ENCODE results near the gene TMEM164.

Gene TMEM164

GRCh38 chrX:110116066-110116980 lies 113.4 kb downstream of the TMEM164 start:
- Histone ChIP-seq H4K20me1 (ENCODE audit: insufficient read depth, low read length) (no peaks in the 10 kb centered on the region), H3K4me3 (ENCODE audit: low read length) (no peak overlapping the region), H3K4me1 (ENCODE audit: low read length) (no peaks in the 10 kb centered on the region), H3K79me2 (ENCODE audit: low read length) (no peaks in the 10 kb centered on the region), H3K36me3 (replicated peaks; ENCODE audit: insufficient read depth, low read length) (no peaks in the 10 kb centered on the region), H3K27ac (ENCODE audit: low read length) (no peak overlapping the region), H3K9ac (ENCODE audit: low read length) (no peak overlapping the region), H3K9me3 (replicated peaks; ENCODE audit: insufficient read depth, low read length) (no peaks in the 10 kb centered on the region), H3K9me2 (replicated peaks; ENCODE audit: insufficient read depth, low read length) (no peaks in the 10 kb centered on the region), H2AFZ (ENCODE audit: low read length) (no peak overlapping the region), H3F3A (ENCODE audit: insufficient read depth, low read length) (no peaks in the 10 kb centered on the region), H3K27me3 (replicated peaks; ENCODE audit: insufficient read depth, low read length) (no peaks in the 10 kb centered on the region), H3K4me2 (ENCODE audit: low read depth, low read length) (no peak overlapping the region)
- no peak for TF ChIP-seq CTCF (IDR thresholded peaks at IDR 0.05; ENCODE audit: low read length)
- no peak for TF ChIP-seq EZH2 (optimal IDR thresholded peaks at IDR 0.05; ENCODE audit: low read depth, low read length)
- no peak for TF ChIP-seq EZH2phosphoT487 (IDR thresholded peaks at IDR 0.05; ENCODE audit: low read length)
- DNase-seq: no peak

GRCh38 chrX:110118530-110118929 lies 115.6 kb downstream of the TMEM164 start:
- no peak overlapping the region for H3K4me2 ChIP-seq (ENCODE audit: low read depth, low read length)
- no peaks in the 10 kb centered on the region for H3F3A ChIP-seq (ENCODE audit: insufficient read depth, low read length)
- H2AFZ ChIP-seq (ENCODE audit: low read length): no peak overlapping the region
- H3K27ac ChIP-seq (ENCODE audit: low read length): no peak overlapping the region
- H3K27me3 ChIP-seq (replicated peaks; ENCODE audit: insufficient read depth, low read length): no peaks in the 10 kb centered on the region
- no peak for DNase-seq
- no peaks in the 10 kb centered on the region for H3K9me3 ChIP-seq (replicated peaks; ENCODE audit: insufficient read depth, low read length)
- TF ChIP-seq EZH2 (optimal IDR thresholded peaks at IDR 0.05; ENCODE audit: low read depth, low read length) (no peak), CTCF (IDR thresholded peaks at IDR 0.05; ENCODE audit: low read length) (no peak), EZH2phosphoT487 (IDR thresholded peaks at IDR 0.05; ENCODE audit: low read length) (no peak)
- H4K20me1 ChIP-seq (ENCODE audit: insufficient read depth, low read length): no peaks in the 10 kb centered on the region
- no peak overlapping the region for H3K4me3 ChIP-seq (ENCODE audit: low read length)
- H3K79me2 ChIP-seq (ENCODE audit: low read length): no peaks in the 10 kb centered on the region
- H3K9ac ChIP-seq (ENCODE audit: low read length): no peak overlapping the region
- H3K4me1 ChIP-seq (ENCODE audit: low read length): no peaks in the 10 kb centered on the region
- H3K36me3 ChIP-seq (replicated peaks; ENCODE audit: insufficient read depth, low read length): no peaks in the 10 kb centered on the region
- no peaks in the 10 kb centered on the region for H3K9me2 ChIP-seq (replicated peaks; ENCODE audit: insufficient read depth, low read length)

GRCh38 chrX:110119480-110119879 lies 116.6 kb downstream of the TMEM164 start:
- Histone ChIP-seq H4K20me1 (ENCODE audit: insufficient read depth, low read length) (no peaks in the 10 kb centered on the region), H3K4me2 (ENCODE audit: low read depth, low read length) (no peak overlapping the region), H3K36me3 (replicated peaks; ENCODE audit: insufficient read depth, low read length) (no peaks in the 10 kb centered on the region), H3F3A (ENCODE audit: insufficient read depth, low read length) (no peaks in the 10 kb centered on the region), H3K79me2 (ENCODE audit: low read length) (no peaks in the 10 kb centered on the region), H3K9me3 (replicated peaks; ENCODE audit: insufficient read depth, low read length) (no peaks in the 10 kb centered on the region), H3K27ac (ENCODE audit: low read length) (no peak overlapping the region), H3K4me1 (ENCODE audit: low read length) (no peaks in the 10 kb centered on the region), H2AFZ (ENCODE audit: low read length) (no peak overlapping the region), H3K9me2 (replicated peaks; ENCODE audit: insufficient read depth, low read length) (no peaks in the 10 kb centered on the region), H3K27me3 (replicated peaks; ENCODE audit: insufficient read depth, low read length) (no peaks in the 10 kb centered on the region), H3K9ac (ENCODE audit: low read length) (no peak overlapping the region), H3K4me3 (ENCODE audit: low read length) (no peak overlapping the region)
- DNase-seq: no peak
- TF ChIP-seq CTCF (IDR thresholded peaks at IDR 0.05; ENCODE audit: low read length): no peak
- TF ChIP-seq EZH2phosphoT487 (IDR thresholded peaks at IDR 0.05; ENCODE audit: low read length): no peak
- TF ChIP-seq EZH2 (optimal IDR thresholded peaks at IDR 0.05; ENCODE audit: low read depth, low read length): no peak

Data from MM.1S (cell line).